GM12864 (cell line): ENCODE measurements around the gene NIF3L1.

Experiments used
- DNase-seq: peaks from one replicate; pipeline ENCODE4 v3.0.0-alpha.2; 2011; ENCODE audit warnings: low read depth
- H3K4me3 ChIP-seq: 2 replicates; pipeline ENCODE4 v1.5.1; 2011; ENCODE audit warnings: mild to moderate bottlenecking, low read depth, low read length, control low read depth
- CTCF ChIP-seq: IDR thresholded peaks from 2 replicates; pipeline ENCODE4 v1.5.1; 2011; ENCODE audit warnings: low read depth, mild to moderate bottlenecking, moderate library complexity, low read length, control low read depth, inconsistent platforms; ENCODE audit errors: missing control alignments

The NIF3L1 gene

DNA sequence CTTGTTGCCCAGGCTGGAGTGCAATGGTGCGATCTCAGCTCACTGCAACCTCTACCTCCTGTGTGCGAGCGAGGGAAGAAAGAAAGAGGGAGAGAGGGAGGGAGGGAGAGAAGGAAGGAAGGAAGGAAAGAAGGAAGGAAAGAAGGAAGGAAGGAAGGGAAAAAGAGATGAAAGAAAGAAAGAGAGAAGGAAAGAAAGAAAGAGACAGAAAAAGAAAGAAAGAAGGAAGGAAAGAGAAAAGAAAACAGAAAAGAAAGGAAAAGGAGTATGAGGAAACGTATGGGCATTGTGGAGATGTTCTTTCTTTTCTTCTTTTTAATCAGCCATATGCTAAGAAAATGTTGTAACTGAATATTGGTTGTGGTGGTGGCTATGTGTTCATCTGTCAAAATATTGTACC, 41.2 kb upstream of the NIF3L1 start:
- DNase-seq, result no peak
- no peak overlapping the region for H3K4me3 ChIP-seq
- no peak for TF ChIP-seq CTCF

DNA sequence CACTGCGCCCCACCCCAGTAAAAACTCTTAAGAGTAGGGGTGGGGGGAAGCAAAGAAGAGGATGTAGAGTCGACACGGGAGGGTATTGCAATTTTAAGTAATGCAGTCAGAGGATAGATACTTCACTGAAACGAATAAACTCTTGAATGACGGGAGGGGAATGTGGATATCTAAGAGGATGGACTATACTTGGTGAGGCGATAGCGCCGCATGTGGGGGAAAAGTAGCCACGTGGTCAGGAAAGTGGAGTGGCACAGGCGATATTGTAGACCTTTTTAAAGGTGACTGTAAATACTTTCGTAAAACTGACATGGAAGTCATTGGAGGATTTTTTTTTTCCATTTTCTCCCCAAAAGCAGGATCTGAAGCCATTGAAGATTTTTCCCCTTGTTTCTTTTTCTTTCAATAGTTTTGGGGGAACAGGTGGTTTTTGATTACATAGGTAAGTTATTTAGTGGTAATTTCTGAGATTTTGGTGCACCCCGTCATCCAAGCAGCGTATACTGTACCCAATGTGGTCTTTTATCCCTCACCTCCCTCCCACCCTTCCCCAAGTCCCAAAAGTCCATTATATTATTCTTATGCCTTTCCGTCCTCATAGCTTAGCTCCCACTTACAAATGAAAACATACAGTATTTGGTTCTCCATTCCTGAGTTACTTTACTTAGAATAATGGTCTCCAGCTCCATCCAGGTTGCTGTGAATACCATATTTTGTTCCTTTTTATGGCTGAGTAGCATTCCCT, 38.5 kb upstream of the NIF3L1 start:
- DNase-seq, result no peak
- H3K4me3 ChIP-seq, result no peak overlapping the region
- no peak for TF ChIP-seq CTCF

DNA sequence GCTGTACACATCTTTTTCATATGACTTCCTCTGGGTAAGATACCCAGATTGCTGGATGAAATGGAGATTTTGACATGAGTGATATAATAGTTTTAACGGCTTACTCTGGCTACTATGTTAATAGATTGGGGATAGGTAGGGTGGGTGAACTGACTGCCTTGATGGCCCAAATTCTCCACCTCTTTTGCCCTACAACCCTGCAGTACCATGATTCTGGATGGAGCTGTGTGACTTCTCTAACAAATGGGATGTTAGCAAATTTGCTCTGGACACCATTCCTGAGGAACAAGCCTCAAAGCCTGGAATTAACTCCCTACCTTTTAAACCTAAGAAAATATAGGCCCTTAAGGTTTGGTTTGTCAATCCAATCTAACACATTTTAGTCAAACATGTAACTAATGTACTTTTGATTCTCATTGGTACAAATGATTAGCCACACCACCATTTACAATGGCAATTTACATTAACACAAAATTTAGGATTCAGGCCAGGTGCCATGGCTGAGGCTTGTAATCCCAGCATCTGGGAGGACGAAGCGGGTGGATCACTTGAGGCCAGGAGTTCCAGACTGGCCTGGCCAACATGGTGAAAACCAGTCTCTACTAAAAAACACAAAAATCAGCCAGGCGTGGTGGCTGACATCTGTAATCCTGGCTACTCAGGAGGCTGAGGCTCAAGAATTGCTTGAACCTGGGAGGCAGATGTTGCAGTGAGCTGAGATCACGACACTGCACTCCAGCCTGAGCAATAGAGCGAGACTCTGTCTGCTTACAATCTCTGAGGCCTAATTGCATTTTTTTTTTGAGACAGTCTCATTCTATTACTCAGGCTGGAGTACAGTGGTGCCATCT, 37.5 kb upstream of the NIF3L1 start:
- TF ChIP-seq CTCF, result no peak
- no peak for DNase-seq

GRCh38 chr2:200852605-200853004, 36.6 kb upstream of the NIF3L1 start:
- no peak for DNase-seq
- no peak for TF ChIP-seq CTCF
- H3K4me3 ChIP-seq, result no peak overlapping the region

More for the DNA sequence above, 37.5 kb upstream of the NIF3L1 start:
- no peak overlapping the region for H3K4me3 ChIP-seq

GRCh38 chr2:200856806-200857205, 32.4 kb upstream of the NIF3L1 start:
- no peak overlapping the region for H3K4me3 ChIP-seq
- DNase-seq, result no peak
- no peak for TF ChIP-seq CTCF

DNA sequence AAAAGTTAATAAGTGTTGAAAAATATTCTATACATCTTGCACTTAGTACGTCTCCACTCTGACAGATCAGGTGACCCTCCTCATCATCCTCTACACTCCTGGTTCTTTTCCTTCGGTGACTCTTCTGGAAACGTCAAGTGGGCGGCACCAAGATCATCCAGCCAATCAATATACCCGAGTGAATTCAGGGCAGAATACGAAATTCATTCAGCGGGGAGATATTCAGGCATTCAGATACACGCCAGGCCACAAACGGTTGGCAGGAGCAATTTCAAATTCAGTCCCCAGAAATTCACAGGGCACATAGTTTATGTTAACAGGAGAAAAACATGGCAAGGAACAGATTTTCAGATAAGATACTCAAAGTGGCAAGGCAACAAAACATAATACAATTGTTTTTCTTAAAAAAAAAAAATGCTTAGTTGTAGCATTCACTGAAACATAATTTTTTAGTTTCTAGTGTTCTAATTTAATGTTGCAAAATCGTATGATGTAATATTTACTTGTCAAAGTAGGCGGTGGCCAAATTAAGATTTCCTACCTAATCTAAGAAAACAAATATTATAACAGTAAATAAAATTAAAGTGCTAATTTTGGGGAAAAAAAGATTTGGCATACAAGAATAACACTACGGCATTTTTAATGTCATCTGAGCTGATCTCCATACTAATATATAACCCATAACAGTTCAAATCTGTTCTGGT, 28.9 kb upstream of the NIF3L1 start:
- TF ChIP-seq CTCF, result no peak
- H3K4me3 ChIP-seq, result no peak overlapping the region

More for the DNA sequence above, 28.9 kb upstream of the NIF3L1 start:
- DNase-seq, result no peak
